PFSK-1 (cell line): Measurements from ENCODE around the gene WNT4.

ENCODE experiments used
- FOXP2 ChIP-seq: optimal IDR thresholded peaks from 2 replicates; pipeline ENCODE3; 2011; ENCODE audit warnings: borderline replicate concordance, control low read depth, inconsistent platforms; ENCODE audit not compliant: insufficient read depth; ENCODE audit errors: extremely low read length, extremely low read depth
- POLR2AphosphoS5 ChIP-seq: IDR thresholded peaks from 2 replicates; pipeline ENCODE4 v1.6.1; 2012; ENCODE audit warnings: low read depth, mild to moderate bottlenecking, control low read depth, low read length, moderate library complexity
- REST ChIP-seq, 2 experiments: IDR thresholded peaks; 2 replicates each; pipeline versions ENCODE4 v1.6.1 to v1.8.0; 2011 to 2012; ENCODE audit warnings: low read depth in 2 of 2, low read length in 2 of 2, control low read depth in 1 of 2, inconsistent platforms in 1 of 2, mild to moderate bottlenecking in 1 of 2, moderate library complexity in 1 of 2; ENCODE audit not compliant: insufficient read depth in 1 of 2
- SIN3A ChIP-seq: IDR thresholded peaks from 2 replicates; pipeline ENCODE4 v1.6.1; 2012; ENCODE audit warnings: mild to moderate bottlenecking, low read length, moderate library complexity, borderline replicate concordance; ENCODE audit not compliant: insufficient read depth
- TAF1 ChIP-seq: IDR thresholded peaks from 2 replicates; pipeline ENCODE4 v1.6.1; 2012; ENCODE audit warnings: low read length, control low read depth, borderline replicate concordance; ENCODE audit not compliant: insufficient read depth

WNT4 gene

DNA sequence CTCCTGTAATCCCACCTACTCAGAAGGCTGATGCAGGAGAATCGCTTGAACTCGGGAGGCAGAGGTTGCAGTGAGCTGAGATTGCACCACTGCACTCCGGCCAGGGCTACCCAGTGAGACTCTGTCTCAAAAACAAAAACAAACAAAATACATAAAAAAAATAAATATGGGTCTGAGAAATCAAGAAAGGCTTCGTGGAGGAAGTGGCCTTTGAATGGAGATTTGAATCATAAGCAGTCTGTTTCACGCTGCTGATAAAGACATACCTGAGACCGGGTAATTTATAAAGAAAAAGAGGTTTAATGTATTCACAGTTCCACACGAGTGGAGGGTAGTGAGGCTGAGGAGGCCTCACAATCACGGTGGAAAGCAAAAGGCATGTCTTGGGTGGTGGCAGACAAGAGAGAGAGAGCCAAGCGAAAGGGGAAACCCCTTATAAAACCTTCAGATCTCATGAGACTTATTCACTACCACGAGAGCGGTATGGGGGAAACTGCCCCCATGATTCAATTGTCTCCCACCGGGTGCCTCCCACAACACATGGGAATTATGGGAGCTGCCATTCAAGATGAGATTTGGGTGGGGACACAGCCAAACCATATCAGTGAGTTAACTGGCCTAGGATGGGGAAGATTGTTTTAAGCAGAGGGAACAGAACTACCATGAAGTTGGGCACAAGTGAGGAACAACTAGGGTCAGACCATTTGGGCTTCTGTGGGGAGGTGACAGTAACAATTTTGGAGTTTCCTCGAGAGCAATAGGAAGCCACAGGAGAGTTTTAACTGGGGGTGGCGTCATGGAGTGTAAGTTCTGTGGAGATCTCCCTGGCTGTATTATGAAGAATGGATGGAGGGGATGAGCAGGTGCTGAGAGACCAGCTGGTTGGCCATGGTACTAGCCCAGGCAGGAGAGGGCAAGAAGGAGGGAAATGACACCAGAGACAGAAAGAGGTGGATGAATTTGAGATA is 22.2 kb upstream of the WNT4 start:
- TF ChIP-seq POLR2AphosphoS5 (no peak), TAF1 (no peak), FOXP2 (no peak), SIN3A (no peak), REST (IDR thresholded peaks at IDR 0.05; ENCODE audit: insufficient read depth in 1 of 2, low read depth in 2 of 2, low read length in 2 of 2) (no peak)

DNA sequence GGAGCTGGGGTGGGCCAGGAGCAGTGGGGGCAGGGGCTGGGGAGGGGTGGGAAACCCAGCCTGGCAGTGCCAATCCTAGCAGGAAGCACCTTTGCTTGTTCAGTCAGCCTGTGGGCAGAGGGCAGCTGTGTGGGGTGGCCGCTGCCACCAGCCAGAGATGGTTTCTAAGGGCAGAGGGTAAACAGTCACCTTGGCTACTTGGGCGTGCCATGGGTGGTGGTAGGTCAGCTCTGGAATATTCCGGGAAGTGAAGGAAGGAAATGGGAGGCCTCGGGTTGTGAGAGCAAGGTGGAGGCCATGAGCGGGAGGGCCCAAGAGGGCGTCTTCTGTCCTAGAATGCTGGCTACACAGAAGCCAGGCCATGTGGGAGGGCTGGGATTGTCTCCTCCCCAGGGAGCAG is 20.7 kb upstream of the WNT4 start:
- TF ChIP-seq TAF1 (no peak), FOXP2 (no peak), SIN3A (no peak)

GRCh38 chr1:22163137-22163536 is 20.2 kb upstream of the WNT4 start:
- TF ChIP-seq REST (IDR thresholded peaks at IDR 0.05; ENCODE audit: insufficient read depth in 1 of 2, low read depth in 2 of 2, low read length in 2 of 2), result no peak
- TF ChIP-seq FOXP2, result no peak
- TF ChIP-seq POLR2AphosphoS5, result no peak
- no peak for TF ChIP-seq SIN3A
- no peak for TF ChIP-seq TAF1

DNA sequence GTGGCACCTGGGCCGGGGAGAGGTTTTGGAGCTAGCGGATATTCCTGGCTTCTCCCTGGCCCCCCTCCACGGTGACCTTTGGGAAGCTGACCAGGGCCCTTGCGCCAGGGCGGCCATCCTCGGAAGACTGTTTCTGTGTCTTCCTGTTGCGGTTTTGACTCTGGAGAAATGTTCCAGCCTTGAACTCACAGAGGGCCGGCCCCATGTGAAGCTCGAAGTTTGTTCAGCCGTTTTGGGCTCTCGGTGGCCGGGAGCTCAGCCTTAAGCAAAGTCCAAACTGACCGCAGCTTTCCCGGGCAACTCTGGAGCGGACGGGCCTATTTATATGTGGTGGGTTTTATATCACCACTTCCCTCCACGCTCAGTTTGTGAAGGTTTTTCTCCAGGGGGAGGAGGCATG is 17.0 kb upstream of the WNT4 start:
- TF ChIP-seq TAF1, result no peak
- TF ChIP-seq REST (IDR thresholded peaks at IDR 0.05; ENCODE audit: insufficient read depth in 1 of 2, low read depth in 2 of 2, low read length in 2 of 2), result no peak
- TF ChIP-seq SIN3A, result no peak
- TF ChIP-seq FOXP2, result no peak
- TF ChIP-seq POLR2AphosphoS5, result no peak

- TF ChIP-seq SIN3A (no peak), FOXP2 (no peak), POLR2AphosphoS5 (no peak), REST (IDR thresholded peaks at IDR 0.05; ENCODE audit: insufficient read depth in 1 of 2, low read depth in 2 of 2, low read length in 2 of 2) (no peak), TAF1 (no peak)
Observed at GRCh38 chr1:22158654-22159053, 15.8 kb upstream of the WNT4 start.
